ENCODE results near the gene SIGLEC14.

GRCh38 chr19:51595190-51596175 is 51.1 kb downstream of the SIGLEC14 start:
- no peak for TF ChIP-seq RFX5 (IDR thresholded peaks at IDR 0.05)
- no peak for TF ChIP-seq CTCF (IDR thresholded peaks at IDR 0.05)
